H9 (cell line): ENCODE measurements around the gene IGLL1. TPM values are rescaled to one million over a fixed set of nuclear protein-coding genes. Genes with fewer than 3 reads are reported as not detected.

ENCODE experiments used
- DNase-seq: peaks from one replicate; pipeline ENCODE4 v3.0.0-alpha.2; 2017
- H2AFZ ChIP-seq: one replicate; pipeline ENCODE4 v1.6.1; 2013; ENCODE audit warnings: mild to moderate bottlenecking, low read length, control low read depth, moderate library complexity
- H2AK5ac ChIP-seq: 2 replicates; pipeline ENCODE4 v1.6.1; 2013; ENCODE audit warnings: low read length, control low read depth, mixed read lengths; ENCODE audit not compliant: insufficient read length
- H2BK120ac ChIP-seq: one replicate; pipeline ENCODE4 v1.6.1; 2013; ENCODE audit warnings: low read depth, mild to moderate bottlenecking, low read length, control low read depth, inconsistent platforms; ENCODE audit not compliant: poor library complexity, severe bottlenecking
- H2BK12ac ChIP-seq: 2 replicates; pipeline ENCODE4 v1.6.1; 2013; ENCODE audit warnings: low read length, control low read depth, mixed read lengths, low read depth; ENCODE audit not compliant: insufficient read length
- H2BK15ac ChIP-seq: 2 replicates; pipeline ENCODE4 v1.6.1; 2013; ENCODE audit warnings: low read depth, low read length, control low read depth
- H2BK20ac ChIP-seq: one replicate; pipeline ENCODE4 v1.6.1; 2013; ENCODE audit warnings: low read depth, mild to moderate bottlenecking, low read length, control low read depth, inconsistent platforms; ENCODE audit not compliant: poor library complexity, severe bottlenecking
- H2BK5ac ChIP-seq: 2 replicates; pipeline ENCODE4 v1.6.1; 2013; ENCODE audit warnings: low read length, control low read depth, mixed read lengths; ENCODE audit not compliant: insufficient read length
- H3K14ac ChIP-seq: 2 replicates; pipeline ENCODE4 v1.6.1; 2013; ENCODE audit warnings: low read length, control low read depth; ENCODE audit not compliant: insufficient read depth
- H3K18ac ChIP-seq: 2 replicates; pipeline ENCODE4 v1.6.1; 2013; ENCODE audit warnings: low read depth, mild to moderate bottlenecking, mixed read lengths, low read length, control low read depth; ENCODE audit not compliant: insufficient read length
- H3K23ac ChIP-seq: 2 replicates; pipeline ENCODE4 v1.6.1; 2013; ENCODE audit warnings: low read length, control low read depth, mixed read lengths, low read depth; ENCODE audit not compliant: insufficient read length
- H3K23me2 ChIP-seq: 2 replicates; pipeline ENCODE4 v1.6.1; 2013; ENCODE audit warnings: low read depth, mild to moderate bottlenecking, mixed read lengths, low read length, control low read depth; ENCODE audit not compliant: insufficient read length, poor library complexity, severe bottlenecking
- H3K27ac ChIP-seq: 2 replicates; pipeline ENCODE4 v1.5.1; 2013; ENCODE audit warnings: low read length, control low read depth, mixed read lengths, low read depth; ENCODE audit not compliant: insufficient read length
- H3K27me3 ChIP-seq: 2 replicates; pipeline ENCODE4 v1.6.1; 2013; ENCODE audit warnings: low read length, control low read depth, inconsistent platforms; ENCODE audit not compliant: insufficient read depth
- H3K4ac ChIP-seq: 2 replicates; pipeline ENCODE4 v1.6.1; 2013; ENCODE audit warnings: low read depth, mild to moderate bottlenecking, control low read depth, inconsistent platforms, low read length, moderate library complexity
- H3K4me1 ChIP-seq: 2 replicates; pipeline ENCODE4 v1.6.1; 2013; ENCODE audit warnings: low read length, control low read depth, inconsistent platforms; ENCODE audit not compliant: insufficient read depth
- H3K4me2 ChIP-seq: 2 replicates; pipeline ENCODE4 v1.6.1; 2013; ENCODE audit warnings: low read length, control low read depth, mixed read lengths; ENCODE audit not compliant: insufficient read length, insufficient read depth
- H3K56ac ChIP-seq: 2 replicates; pipeline ENCODE4 v1.6.1; 2013; ENCODE audit warnings: low read depth, mild to moderate bottlenecking, mixed read lengths, low read length, control low read depth; ENCODE audit not compliant: insufficient read length
- H3K79me1 ChIP-seq: 2 replicates; pipeline ENCODE4 v1.6.1; 2013; ENCODE audit warnings: low read depth, mild to moderate bottlenecking, moderate library complexity, low read length, control low read depth, inconsistent platforms; ENCODE audit not compliant: insufficient read depth, poor library complexity, severe bottlenecking
- H3K79me2 ChIP-seq: 2 replicates; pipeline ENCODE4 v1.6.1; 2013; ENCODE audit warnings: low read length, control low read depth, inconsistent platforms; ENCODE audit not compliant: insufficient read depth
- H3K9ac ChIP-seq: 2 replicates; pipeline ENCODE4 v1.6.1; 2013; ENCODE audit warnings: low read length, control low read depth, mixed read lengths; ENCODE audit not compliant: insufficient read length; ENCODE audit errors: extremely low read depth
- H3K9me3 ChIP-seq: one replicate; pipeline ENCODE4 v1.6.1; 2013; ENCODE audit warnings: low read depth, low read length, inconsistent platforms; ENCODE audit not compliant: control insufficient read depth
- H3T11ph ChIP-seq: one replicate; pipeline ENCODE4 v1.6.1; 2013; ENCODE audit warnings: mild to moderate bottlenecking, low read length, control low read depth, inconsistent platforms
- H4K20me1 ChIP-seq: one replicate; pipeline ENCODE4 v1.6.1; 2013; ENCODE audit not compliant: control insufficient read depth, insufficient read length, insufficient read depth
- H4K5ac ChIP-seq: 2 replicates; pipeline ENCODE4 v1.6.1; 2013; ENCODE audit warnings: low read depth, mild to moderate bottlenecking, mixed read lengths, low read length, control low read depth; ENCODE audit not compliant: insufficient read length
- H4K8ac ChIP-seq: replicated peaks from 2 replicates; pipeline ENCODE4 v1.6.1; 2013; ENCODE audit warnings: low read length, control low read depth, mixed read lengths, low read depth; ENCODE audit not compliant: insufficient read length
- H4K91ac ChIP-seq: 2 replicates; pipeline ENCODE4 v1.6.1; 2013; ENCODE audit warnings: low read depth, mild to moderate bottlenecking, moderate library complexity, mixed read lengths, low read length, control low read depth; ENCODE audit not compliant: insufficient read length
- H3K27ac Mint-ChIP-seq, 3 experiments: 2 replicates in 2 of 3; 3 replicates in 1 of 3; pipeline ENCODE4 v1.8.0; 2020 to 2021; ENCODE audit warnings: mixed read lengths in 3 of 3, mild to moderate bottlenecking in 1 of 3, moderate library complexity in 1 of 3
- H3K27me3 Mint-ChIP-seq: 2 replicates; pipeline ENCODE4 v1.8.0; 2021; ENCODE audit warnings: low read depth, mild to moderate bottlenecking, moderate library complexity, mixed read lengths
- H3K36me3 Mint-ChIP-seq, 3 experiments: 2 replicates in 2 of 3; 3 replicates in 1 of 3; pipeline ENCODE4 v1.8.0; 2020 to 2021; ENCODE audit warnings: low read depth in 3 of 3, mixed read lengths in 3 of 3; ENCODE audit not compliant: insufficient read depth in 1 of 3
- H3K4me1 Mint-ChIP-seq, 2 experiments: 2 replicates each; pipeline ENCODE4 v1.8.0; 2020; ENCODE audit warnings: mixed read lengths in 2 of 2
- H3K4me3 Mint-ChIP-seq, 2 experiments: 2 replicates in 1 of 2; 3 replicates in 1 of 2; pipeline ENCODE4 v1.8.0; 2020 to 2021; ENCODE audit warnings: mild to moderate bottlenecking in 2 of 2, mixed read lengths in 2 of 2, moderate library complexity in 1 of 2
- H3K9me3 Mint-ChIP-seq, 2 experiments: 2 replicates in 1 of 2; 3 replicates in 1 of 2; pipeline ENCODE4 v1.8.0; 2020; ENCODE audit warnings: mild to moderate bottlenecking in 2 of 2, mixed read lengths in 2 of 2, moderate library complexity in 1 of 2
- WGBS: extraction: QIAGEN DNeasy Blood & Tissue Kit; methylation state at CpG from one replicate; pipeline ENCODE4 v1.1.7; 2013; ENCODE audit warnings: missing lambda C conversion rate, low lambda C conversion rate, mixed read lengths; ENCODE audit not compliant: insufficient read length; ENCODE audit errors: extremely low coverage; 5-methylcytosine and 5-hydroxymethylcytosine counted together
- total RNA-seq: library from RNA; stranded (reverse); gene quantifications from 2 replicates; pipeline ENCODE4 v1.2.1, GENCODE V29; 2021
- TF ChIP-seq, protein P1 (sequence below): fragments of 200-600 bp; sonication (generic); conservative IDR thresholded peaks from 3 replicates; pipeline ENCODE4 v1.8.0; 2021; ENCODE audit warnings: antibody characterized with exemption, mild to moderate bottlenecking

IGLL1 gene
- total RNA-seq, 1 experiment from 2014 or later = not detected

- no peak overlapping the region for H2BK15ac ChIP-seq
- no peak overlapping the region for H3T11ph ChIP-seq
- H2BK5ac ChIP-seq = no peak overlapping the region
- no peak overlapping the region for H2BK20ac ChIP-seq
- TF ChIP-seq, protein P1, sequence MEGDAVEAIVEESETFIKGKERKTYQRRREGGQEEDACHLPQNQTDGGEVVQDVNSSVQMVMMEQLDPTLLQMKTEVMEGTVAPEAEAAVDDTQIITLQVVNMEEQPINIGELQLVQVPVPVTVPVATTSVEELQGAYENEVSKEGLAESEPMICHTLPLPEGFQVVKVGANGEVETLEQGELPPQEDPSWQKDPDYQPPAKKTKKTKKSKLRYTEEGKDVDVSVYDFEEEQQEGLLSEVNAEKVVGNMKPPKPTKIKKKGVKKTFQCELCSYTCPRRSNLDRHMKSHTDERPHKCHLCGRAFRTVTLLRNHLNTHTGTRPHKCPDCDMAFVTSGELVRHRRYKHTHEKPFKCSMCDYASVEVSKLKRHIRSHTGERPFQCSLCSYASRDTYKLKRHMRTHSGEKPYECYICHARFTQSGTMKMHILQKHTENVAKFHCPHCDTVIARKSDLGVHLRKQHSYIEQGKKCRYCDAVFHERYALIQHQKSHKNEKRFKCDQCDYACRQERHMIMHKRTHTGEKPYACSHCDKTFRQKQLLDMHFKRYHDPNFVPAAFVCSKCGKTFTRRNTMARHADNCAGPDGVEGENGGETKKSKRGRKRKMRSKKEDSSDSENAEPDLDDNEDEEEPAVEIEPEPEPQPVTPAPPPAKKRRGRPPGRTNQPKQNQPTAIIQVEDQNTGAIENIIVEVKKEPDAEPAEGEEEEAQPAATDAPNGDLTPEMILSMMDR = no peak
- no peaks in the 10 kb centered on the region for H3K9me3 ChIP-seq
- WGBS = no CpG with 5 or more reads among the region's 12 CpGs
- H3K23me2 ChIP-seq = no peaks in the 10 kb centered on the region
- H2AFZ ChIP-seq = no peak overlapping the region
- no peaks in the 10 kb centered on the region; a peak in 1 of 7 replicates for H3K36me3 Mint-ChIP-seq
- no peak overlapping the region for H2BK120ac ChIP-seq
- H4K91ac ChIP-seq = no peak overlapping the region
- H3K79me2 ChIP-seq = no peaks in the 10 kb centered on the region
- H3K4me2 ChIP-seq = no peak overlapping the region
- no peak overlapping the region for H3K56ac ChIP-seq
- no peaks in the 10 kb centered on the region; the same call in 1 of the 2 replicates for H3K27me3 ChIP-seq
- H2AK5ac ChIP-seq = no peak overlapping the region
- H2BK12ac ChIP-seq = no peak overlapping the region
- no peaks in the 10 kb centered on the region for H3K79me1 ChIP-seq
- no peaks in the 10 kb centered on the region for H4K20me1 ChIP-seq
- no peaks in the 10 kb centered on the region for H3K4me1 ChIP-seq
- H3K14ac ChIP-seq = no peak overlapping the region
- H3K23ac ChIP-seq = no peak overlapping the region
- H3K4ac ChIP-seq = no peak overlapping the region
- DNase-seq = no peak
- no peak overlapping the region for H3K9ac ChIP-seq
- H3K18ac ChIP-seq = no peak overlapping the region
- peak overlapping the region in 2 of 3 experiments; percentile 15 to 82; a peak in 3 of 7 replicates for H3K27ac Mint-ChIP-seq
- no peak overlapping the region for H4K5ac ChIP-seq
- H3K9me3 Mint-ChIP-seq = no peaks in the 10 kb centered on the region
- H4K8ac ChIP-seq = no peak overlapping the region
- H3K4me3 Mint-ChIP-seq = no peak overlapping the region
- no peak overlapping the region for H3K27ac ChIP-seq
- H3K27me3 Mint-ChIP-seq = peaks cover 74% of the 10 kb centered on the region
- no peaks in the 10 kb centered on the region for H3K4me1 Mint-ChIP-seq
Observed at GRCh38 chr22:23609983-23610781, 30.1 kb upstream of the IGLL1 start.
